Measurements from ENCODE around the gene ANGEL1.

The ANGEL1 gene

DNA sequence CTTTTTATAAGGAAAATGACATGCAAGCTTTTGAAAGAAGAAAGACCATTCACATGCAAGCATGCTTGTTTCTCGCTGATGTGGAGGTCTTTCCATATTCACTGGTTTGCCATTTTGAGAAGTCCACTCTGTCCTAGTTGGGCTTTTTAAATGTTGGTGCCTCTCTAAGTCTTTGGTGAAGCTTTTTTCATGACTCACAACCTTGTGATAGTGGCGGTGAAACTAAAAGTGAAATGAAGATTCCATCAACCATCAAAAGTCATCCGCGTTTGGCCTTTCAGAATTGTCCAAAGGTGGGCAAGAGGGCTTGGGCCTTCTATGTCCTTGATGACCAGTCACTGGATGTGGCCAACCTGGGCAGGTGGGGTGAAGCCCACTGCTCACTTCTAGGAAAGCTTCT, 17.9 kb upstream of the ANGEL1 start:
- H3K36me3 Mint-ChIP-seq = no peaks in the 10 kb centered on the region
- H3K4me1 Mint-ChIP-seq = no peaks in the 10 kb centered on the region
- no peak overlapping the region for H3K4me3 Mint-ChIP-seq
- H3K9me3 Mint-ChIP-seq = no peaks in the 10 kb centered on the region
- DNase-seq = no peak
- no peak for ATAC-seq (replicated peaks)
- H3K27ac Mint-ChIP-seq = no peak overlapping the region
- H3K27me3 Mint-ChIP-seq = peaks cover 7 to 23% of the 10 kb centered on the region in 2 donors

DNA sequence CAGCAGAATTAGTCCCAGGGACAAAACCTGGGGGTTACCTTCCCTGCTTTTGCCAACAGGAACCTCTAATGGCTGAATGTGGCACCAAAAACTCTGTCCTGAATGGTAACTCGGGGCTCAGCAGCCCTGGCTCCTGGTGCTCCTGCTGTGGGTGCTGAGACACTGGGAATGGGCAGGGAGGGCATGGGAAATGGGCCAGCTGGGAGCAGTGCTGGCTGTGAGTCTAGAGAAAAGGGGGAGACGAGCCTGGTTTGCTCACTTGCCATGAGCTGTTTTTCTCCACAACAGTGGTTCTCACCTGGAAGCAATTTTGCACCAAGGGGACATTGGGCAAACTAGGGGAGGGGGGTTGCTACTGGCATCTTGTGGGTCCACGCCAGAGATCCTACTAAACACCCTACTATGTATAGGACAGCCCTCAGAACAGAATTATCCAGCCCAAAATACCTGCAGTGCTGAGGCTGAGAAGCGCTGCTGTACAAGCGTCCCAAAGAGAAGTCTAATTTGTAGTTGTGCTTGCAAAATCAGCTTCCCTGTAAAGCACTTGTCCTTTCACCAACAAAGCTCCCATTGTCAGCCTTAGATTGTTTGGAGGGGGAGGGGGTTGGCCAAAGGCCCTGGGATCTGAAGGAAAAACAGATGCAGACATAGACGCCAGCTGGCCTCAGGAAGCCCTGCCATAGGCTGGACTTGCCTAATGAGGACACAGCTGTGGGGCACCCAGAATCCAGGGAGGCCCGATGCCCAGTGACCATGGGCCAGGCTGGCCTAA, 17.2 kb upstream of the ANGEL1 start:
- no peak overlapping the region for H3K4me3 Mint-ChIP-seq
- ATAC-seq (replicated peaks) = no peak
- DNase-seq = no peak
- peaks cover 11 to 25% of the 10 kb centered on the region in 2 donors for H3K27me3 Mint-ChIP-seq
- no peaks in the 10 kb centered on the region for H3K36me3 Mint-ChIP-seq
- H3K4me1 Mint-ChIP-seq = no peaks in the 10 kb centered on the region
- H3K27ac Mint-ChIP-seq = no peak overlapping the region
- no peaks in the 10 kb centered on the region for H3K9me3 Mint-ChIP-seq

DNA sequence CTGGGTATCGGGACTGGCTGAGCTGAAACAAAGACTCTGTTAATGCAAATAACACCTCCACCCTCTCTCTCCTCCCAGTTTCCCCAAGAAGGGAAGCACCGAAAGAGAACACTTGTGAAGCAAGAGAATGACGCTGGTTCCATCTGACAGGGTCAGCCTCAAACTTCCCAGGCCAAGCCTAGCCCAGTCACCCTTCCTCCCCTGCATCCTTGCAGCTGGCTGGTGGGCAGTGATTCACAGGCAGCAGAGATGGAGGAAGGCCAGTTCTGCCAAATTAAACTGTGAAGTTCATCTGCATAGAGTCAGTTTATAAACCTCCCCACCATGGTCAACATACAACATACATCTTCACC, 16.3 kb upstream of the ANGEL1 start:
- Mint-ChIP-seq H3K4me3 (no peak overlapping the region), H3K36me3 (no peaks in the 10 kb centered on the region), H3K27ac (no peak overlapping the region), H3K27me3 (peaks cover 10 to 21% of the 10 kb centered on the region in 2 donors), H3K4me1 (no peaks in the 10 kb centered on the region), H3K9me3 (no peaks in the 10 kb centered on the region)
- ATAC-seq (replicated peaks) = no peak
- no peak for DNase-seq

DNA sequence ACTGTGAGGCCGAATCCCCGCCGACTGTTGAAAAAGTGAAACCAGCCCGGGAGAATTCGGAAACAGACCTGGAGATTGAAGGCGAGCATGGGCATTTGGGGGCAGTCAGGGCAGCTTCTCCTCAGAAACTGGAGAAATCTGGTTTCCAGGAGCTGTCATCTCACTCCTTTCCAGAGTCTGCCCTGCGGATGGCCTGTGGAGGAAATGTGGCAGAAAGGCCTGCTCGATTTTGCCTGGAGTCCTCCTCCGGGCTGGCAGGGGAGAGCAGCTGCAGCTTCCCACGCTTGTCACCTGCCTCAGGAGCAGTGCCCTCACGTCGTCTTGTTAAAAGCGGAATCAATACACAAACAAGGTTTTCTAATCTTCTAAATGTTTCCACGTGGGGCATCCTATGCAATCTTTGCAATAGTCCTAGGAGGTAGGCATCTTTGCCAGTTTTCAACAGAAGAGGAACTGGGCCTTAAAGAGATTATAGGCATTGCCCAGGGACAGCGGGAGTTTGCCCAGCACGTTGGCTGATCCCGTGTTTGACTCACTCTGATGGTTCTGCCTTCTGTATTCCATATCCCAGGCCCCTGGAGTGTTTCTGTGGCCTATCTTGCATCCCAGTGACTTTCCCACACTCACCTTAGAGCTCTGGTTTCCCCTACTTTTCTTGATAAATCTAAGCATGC, 15.8 kb upstream of the ANGEL1 start:
- peaks cover 10 to 19% of the 10 kb centered on the region in 2 donors for H3K27me3 Mint-ChIP-seq
- no peak overlapping the region for H3K27ac Mint-ChIP-seq
- H3K9me3 Mint-ChIP-seq = no peaks in the 10 kb centered on the region
- ATAC-seq (replicated peaks) = no peak
- no peak for DNase-seq
- H3K4me3 Mint-ChIP-seq = peak overlapping the region in 1 of 2 donors; percentile 7
- no peaks in the 10 kb centered on the region for H3K4me1 Mint-ChIP-seq
- no peaks in the 10 kb centered on the region for H3K36me3 Mint-ChIP-seq

GRCh38 chr14:76827696-76828296, 15.1 kb upstream of the ANGEL1 start:
- Mint-ChIP-seq H3K4me3 (peak overlapping the region in 1 of 2 donors; percentile 7), H3K9me3 (no peaks in the 10 kb centered on the region), H3K36me3 (no peaks in the 10 kb centered on the region), H3K4me1 (no peaks in the 10 kb centered on the region), H3K27me3 (peaks cover 12 to 24% of the 10 kb centered on the region in 2 donors), H3K27ac (no peak overlapping the region)
- no peak for ATAC-seq (replicated peaks)
- no peak for DNase-seq

DNA sequence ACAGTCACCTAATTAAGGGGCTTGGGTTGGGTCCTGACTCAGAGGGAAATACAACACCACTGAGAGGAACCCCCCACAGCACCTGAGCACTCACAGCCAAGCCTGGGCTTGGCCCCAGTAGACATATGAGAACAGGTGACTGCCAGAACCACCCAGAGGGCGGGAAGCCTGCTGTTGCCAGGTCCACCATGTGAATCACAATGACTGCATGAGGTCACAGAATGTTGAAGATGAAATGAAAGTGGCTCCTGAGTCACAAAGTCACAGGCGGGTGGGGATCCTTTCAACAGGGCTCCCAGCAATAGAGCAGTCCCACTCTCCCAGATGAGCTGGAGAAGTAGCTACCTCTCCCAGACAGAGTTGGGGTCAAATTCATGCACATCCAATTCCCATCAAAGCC, 13.4 kb upstream of the ANGEL1 start, which contains the start of gene LRRC74A:
Gene LRRC74A (plus strand): TSS at position 287 of the 400 bp plus-strand sequence. CDS start 290 bp downstream, outside the sequence.
- Mint-ChIP-seq H3K4me3 (no peak within 1 kb of the TSS), H3K27ac (no peak within 1 kb of the TSS), H3K4me1 (no peaks in the 10 kb centered on the region), H3K27me3 (peaks cover 12 to 24% of the 10 kb centered on the region in 2 donors), H3K9me3 (no peaks in the 10 kb centered on the region), H3K36me3 (no peaks in the 10 kb centered on the region)
- DNase-seq (no peak), ATAC-seq (replicated peaks) (no peak)

GRCh38 chr14:76820700-76821099, 8.0 kb upstream of the ANGEL1 start:
- H3K4me1 Mint-ChIP-seq = no peaks in the 10 kb centered on the region
- no peak overlapping the region for H3K27ac Mint-ChIP-seq
- H3K4me3 Mint-ChIP-seq = no peak overlapping the region
- ATAC-seq (replicated peaks) (no peak), DNase-seq (no peak)
- no peaks in the 10 kb centered on the region for H3K36me3 Mint-ChIP-seq
- H3K9me3 Mint-ChIP-seq = no peaks in the 10 kb centered on the region
- H3K27me3 Mint-ChIP-seq = peaks cover 24 to 26% of the 10 kb centered on the region in 2 donors

- Mint-ChIP-seq H3K9me3 (no peaks in the 10 kb centered on the region), H3K27me3 (peaks cover 6 to 9% of the 10 kb centered on the region in 2 donors), H3K4me1 (peaks cover 14 to 27% of the 10 kb centered on the region in 2 donors), H3K4me3 (no peak overlapping the region), H3K27ac (no peak overlapping the region), H3K36me3 (no peaks in the 10 kb centered on the region)
- DNase-seq (no peak), ATAC-seq (replicated peaks) (no peak)
These were observed 2.3 kb upstream of the ANGEL1 start for GRCh38 chr14:76814726-76815645.

GRCh38 chr14:76812093-76812421, 625 bp downstream of the ANGEL1 start:
- Mint-ChIP-seq H3K27me3 (no peaks in the 10 kb centered on the region), H3K36me3 (peaks cover 9 to 23% of the 10 kb centered on the region in 2 donors), H3K4me1 (peaks cover 18 to 33% of the 10 kb centered on the region in 2 donors), H3K27ac (peak overlapping the region; percentile 94), H3K4me3 (peak overlapping the region; percentile 97), H3K9me3 (no peaks in the 10 kb centered on the region)
- ATAC-seq (replicated peaks) = peak in 1 of 2 donors; percentile 20
- no peak for DNase-seq

DNA sequence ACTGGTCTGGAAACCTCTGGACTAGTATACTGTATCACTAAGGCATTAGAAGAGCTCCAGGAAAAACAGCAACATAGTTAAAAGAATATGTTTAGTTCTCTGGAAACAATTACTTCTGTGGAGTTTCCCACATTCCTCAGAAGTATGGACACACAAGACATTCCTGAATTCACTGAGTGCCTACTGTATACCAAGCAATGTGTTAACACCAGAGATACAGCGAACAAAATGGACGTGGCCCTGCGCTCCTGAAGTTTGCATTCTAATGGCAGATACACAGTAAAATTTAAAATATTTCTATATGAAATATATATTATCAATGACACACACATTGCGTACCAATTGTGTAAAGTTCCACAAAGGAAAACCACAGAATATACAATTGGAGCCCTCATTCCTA, 1.1 kb downstream of the ANGEL1 start:
- Mint-ChIP-seq H3K27ac (peak overlapping the region; percentile 94), H3K27me3 (no peaks in the 10 kb centered on the region), H3K9me3 (no peaks in the 10 kb centered on the region), H3K36me3 (peaks cover 12 to 28% of the 10 kb centered on the region in 2 donors), H3K4me3 (peak overlapping the region; percentile 97), H3K4me1 (peaks cover 21 to 33% of the 10 kb centered on the region in 2 donors)
- DNase-seq (no peak), ATAC-seq (replicated peaks) (no peak)

GRCh38 chr14:76810953-76811400, 1.7 kb downstream of the ANGEL1 start:
- H3K4me3 Mint-ChIP-seq = peak overlapping the region; percentile 62 to 97
- no peaks in the 10 kb centered on the region for H3K27me3 Mint-ChIP-seq
- no peaks in the 10 kb centered on the region for H3K9me3 Mint-ChIP-seq
- peaks cover 21 to 33% of the 10 kb centered on the region in 2 donors for H3K4me1 Mint-ChIP-seq
- DNase-seq (no peak), ATAC-seq (replicated peaks) (peak in 1 of 2 donors; percentile 13)
- peaks cover 16 to 30% of the 10 kb centered on the region in 2 donors for H3K36me3 Mint-ChIP-seq
- H3K27ac Mint-ChIP-seq = peak overlapping the region; percentile 25

GRCh38 chr14:76810525-76810924, 2.2 kb downstream of the ANGEL1 start:
- H3K27ac Mint-ChIP-seq = no peak overlapping the region

DNA sequence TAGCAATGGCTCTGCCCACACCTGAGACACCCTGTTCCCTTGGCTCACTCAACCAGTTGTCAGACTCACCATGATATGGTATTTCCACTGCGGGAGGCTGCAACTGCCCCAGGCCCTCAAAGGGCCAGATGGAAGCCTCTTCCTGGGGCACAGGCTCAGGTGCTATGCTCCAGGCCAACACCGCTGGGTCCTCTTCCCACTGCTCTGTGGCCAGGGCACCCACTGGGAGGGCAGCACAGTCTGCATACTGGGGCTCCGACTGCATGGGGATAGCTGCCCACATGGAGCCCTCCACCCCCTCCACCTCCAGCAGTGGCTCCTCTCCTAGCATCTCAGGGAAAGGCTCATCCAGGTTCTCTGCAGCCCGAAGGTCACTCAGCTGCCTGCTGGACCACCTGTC, 3.7 kb downstream of the ANGEL1 start:
- H3K36me3 Mint-ChIP-seq = peaks cover 16 to 33% of the 10 kb centered on the region in 2 donors

More at GRCh38 chr14:76810525-76810924, 2.2 kb downstream of the ANGEL1 start:
- peak overlapping the region; percentile 62 to 97 for H3K4me3 Mint-ChIP-seq
- no peak for DNase-seq
- H3K27me3 Mint-ChIP-seq = no peaks in the 10 kb centered on the region
- no peaks in the 10 kb centered on the region for H3K9me3 Mint-ChIP-seq
- H3K4me1 Mint-ChIP-seq = peaks cover 21 to 33% of the 10 kb centered on the region in 2 donors
- H3K36me3 Mint-ChIP-seq = peaks cover 16 to 33% of the 10 kb centered on the region in 2 donors
- no peak for ATAC-seq (replicated peaks)

GRCh38 chr14:76808011-76808410, 4.7 kb downstream of the ANGEL1 start:
- H3K4me1 Mint-ChIP-seq = peaks cover 19 to 31% of the 10 kb centered on the region in 2 donors
- H3K27ac Mint-ChIP-seq = no peak overlapping the region
- no peaks in the 10 kb centered on the region for H3K27me3 Mint-ChIP-seq
- no peak overlapping the region for H3K4me3 Mint-ChIP-seq
- peaks cover 24 to 42% of the 10 kb centered on the region in 2 donors for H3K36me3 Mint-ChIP-seq
- DNase-seq = no peak
- ATAC-seq (replicated peaks) = no peak
- no peaks in the 10 kb centered on the region for H3K9me3 Mint-ChIP-seq

More for the DNA sequence above, 3.7 kb downstream of the ANGEL1 start:
- ATAC-seq (replicated peaks) (no peak), DNase-seq (no peak)
- Mint-ChIP-seq H3K4me3 (no peak overlapping the region), H3K27ac (no peak overlapping the region), H3K27me3 (no peaks in the 10 kb centered on the region), H3K4me1 (peaks cover 21 to 33% of the 10 kb centered on the region in 2 donors), H3K9me3 (no peaks in the 10 kb centered on the region)
